Hepatic stellate cell (primary cell): ENCODE data around the gene DLGAP1.
"Not testable (repeated sequence)": the region's sequence is repeated elsewhere in the genome, so short reads cannot be mapped to it uniquely, and the experiment has no call there.

Experiments
- DNase-seq: peaks from one replicate; pipeline ENCODE4 v3.0.0; 2011; ENCODE audit warnings: low spot score

The DLGAP1 gene

GRCh38 chr18:4287340-4287739, 167.8 kb downstream of the DLGAP1 start:
- DNase-seq: not testable (repeated sequence)

GRCh38 chr18:4286256-4286655, 168.9 kb downstream of the DLGAP1 start:
- no peak for DNase-seq

GRCh38 chr18:4285525-4285924, 169.6 kb downstream of the DLGAP1 start:
- DNase-seq: no peak

GRCh38 chr18:4284528-4284927, 170.6 kb downstream of the DLGAP1 start:
- no peak for DNase-seq

GRCh38 chr18:4283746-4284291, 171.3 kb downstream of the DLGAP1 start:
- DNase-seq: no peak

- DNase-seq: no peak
Observed at GRCh38 chr18:4282954-4283353, 172.2 kb downstream of the DLGAP1 start.

GRCh38 chr18:4276953-4277585, 178.0 kb downstream of the DLGAP1 start:
- no peak for DNase-seq

- DNase-seq: no peak
Observed at GRCh38 chr18:4271952-4272351, 183.2 kb downstream of the DLGAP1 start.

- DNase-seq: no peak
Observed at GRCh38 chr18:4270988-4271387, 184.1 kb downstream of the DLGAP1 start.

- DNase-seq: no peak
Observed at GRCh38 chr18:4270016-4270415, 185.1 kb downstream of the DLGAP1 start.

GRCh38 chr18:4267641-4268040, 187.5 kb downstream of the DLGAP1 start:
- DNase-seq: no peak

GRCh38 chr18:4264347-4264791, 190.7 kb downstream of the DLGAP1 start:
- DNase-seq: no peak

GRCh38 chr18:4260107-4260506, 195.0 kb downstream of the DLGAP1 start:
- no peak for DNase-seq

GRCh38 chr18:4256766-4257417, 198.2 kb downstream of the DLGAP1 start:
- DNase-seq: no peak

GRCh38 chr18:4254840-4255239, 200.3 kb downstream of the DLGAP1 start:
- no peak for DNase-seq

- DNase-seq: no peak
Observed at GRCh38 chr18:4252829-4253228, 202.3 kb downstream of the DLGAP1 start.

GRCh38 chr18:4251873-4252272, 203.2 kb downstream of the DLGAP1 start:
- no peak for DNase-seq

GRCh38 chr18:4251206-4251605, 203.9 kb downstream of the DLGAP1 start:
- no peak for DNase-seq

- DNase-seq: no peak
Observed at GRCh38 chr18:4250141-4250540, 205.0 kb downstream of the DLGAP1 start.

- DNase-seq: no peak
Observed at GRCh38 chr18:4248686-4249085, 206.4 kb downstream of the DLGAP1 start.

- DNase-seq: no peak
Observed at GRCh38 chr18:4246374-4246773, 208.7 kb downstream of the DLGAP1 start.

- DNase-seq: no peak
Observed at GRCh38 chr18:4245456-4245855, 209.7 kb downstream of the DLGAP1 start.

- DNase-seq: no peak
Observed at GRCh38 chr18:4242431-4243161, 212.5 kb downstream of the DLGAP1 start.
